ENCODE measurements around the gene TUBB1.

- no peak for TF ChIP-seq ZBTB17 (tag by site-specific recombination; IDR thresholded peaks at IDR 0.05)
- no peak for TF ChIP-seq CTCF (tag by site-specific recombination; IDR thresholded peaks at IDR 0.05)
- no peak for TF ChIP-seq ZNF692 (tag by site-specific recombination; IDR thresholded peaks at IDR 0.05)
- TF ChIP-seq YY1 (tag by site-specific recombination; IDR thresholded peaks at IDR 0.05): no peak
- no peak for TF ChIP-seq REST (tag by site-specific recombination; IDR thresholded peaks at IDR 0.05)
- no peak for TF ChIP-seq ZNF521 (tag by site-specific recombination; IDR thresholded peaks at IDR 0.05)
- TF ChIP-seq GFI1B (tag by site-specific recombination; IDR thresholded peaks at IDR 0.05): no peak
- TF ChIP-seq ZNF660 (tag by site-specific recombination; IDR thresholded peaks at IDR 0.05): no peak
- no peak for TF ChIP-seq ZNF76 (tag by site-specific recombination; IDR thresholded peaks at IDR 0.05; ENCODE audit: borderline replicate concordance, low read depth)
- no peak for TF ChIP-seq ZNF239 (tag by site-specific recombination; IDR thresholded peaks at IDR 0.05)
- TF ChIP-seq ZBTB6 (tag by site-specific recombination; IDR thresholded peaks at IDR 0.05): no peak
- TF ChIP-seq ZNF830 (tag by site-specific recombination; IDR thresholded peaks at IDR 0.05; ENCODE audit: low read depth): no peak
- TF ChIP-seq ZNF654 (tag by site-specific recombination; IDR thresholded peaks at IDR 0.05; ENCODE audit: low read depth): no peak
These were observed 45.0 kb downstream of the TUBB1 start for GRCh38 chr20:59064214-59064722.
